HL-60 (cell line): Measurements from ENCODE around the gene ERC2.

Experiments used
- DNase-seq, 2 experiments: peaks; one replicate each; pipeline ENCODE4 v3.0.0-alpha.2; 2010 to 2020; ENCODE audit warnings: low read depth in 1 of 2, low spot score in 1 of 2
- H3K27ac ChIP-seq: fragments of 250-450 bp; sonication (Bioruptor Pico); replicated peaks from 2 replicates; pipeline ENCODE4 v1.5.1; 2020; ENCODE audit warnings: mild to moderate bottlenecking, moderate library complexity
- H3K27me3 ChIP-seq: fragments of 250-450 bp; sonication (Bioruptor Pico); 2 replicates; pipeline ENCODE4 v1.5.1; 2021; ENCODE audit warnings: mild to moderate bottlenecking, moderate library complexity; ENCODE audit not compliant: insufficient read depth, poor library complexity, severe bottlenecking
- H3K4me3 ChIP-seq: replicated peaks from 2 replicates; pipeline ENCODE4 v1.5.1; 2011; ENCODE audit warnings: mild to moderate bottlenecking, control low read depth, low read length; ENCODE audit not compliant: insufficient read depth
- GABPA ChIP-seq: IDR thresholded peaks from 2 replicates; pipeline ENCODE4 v1.6.1; 2012; ENCODE audit warnings: low read depth
- POLR2AphosphoS5 ChIP-seq: IDR thresholded peaks from 2 replicates; pipeline ENCODE4 v1.6.1; 2012; ENCODE audit warnings: low read depth
- SPI1 ChIP-seq: IDR thresholded peaks from 2 replicates; pipeline ENCODE4 v1.6.1; 2012; ENCODE audit warnings: low read depth, mild to moderate bottlenecking, borderline replicate concordance
- TF ChIP-seq, protein P1 (sequence below): IDR thresholded peaks from one replicate; pipeline ENCODE4 v1.5.1; 2011; ENCODE audit warnings: low read length, control low read depth, inconsistent platforms; ENCODE audit not compliant: insufficient read depth
- TF ChIP-seq, protein P2 (sequence below): IDR thresholded peaks from 2 replicates; pipeline ENCODE4 v1.6.1; 2012; ENCODE audit warnings: low read depth; ENCODE audit not compliant: insufficient replicate concordance

Gene ERC2

DNA sequence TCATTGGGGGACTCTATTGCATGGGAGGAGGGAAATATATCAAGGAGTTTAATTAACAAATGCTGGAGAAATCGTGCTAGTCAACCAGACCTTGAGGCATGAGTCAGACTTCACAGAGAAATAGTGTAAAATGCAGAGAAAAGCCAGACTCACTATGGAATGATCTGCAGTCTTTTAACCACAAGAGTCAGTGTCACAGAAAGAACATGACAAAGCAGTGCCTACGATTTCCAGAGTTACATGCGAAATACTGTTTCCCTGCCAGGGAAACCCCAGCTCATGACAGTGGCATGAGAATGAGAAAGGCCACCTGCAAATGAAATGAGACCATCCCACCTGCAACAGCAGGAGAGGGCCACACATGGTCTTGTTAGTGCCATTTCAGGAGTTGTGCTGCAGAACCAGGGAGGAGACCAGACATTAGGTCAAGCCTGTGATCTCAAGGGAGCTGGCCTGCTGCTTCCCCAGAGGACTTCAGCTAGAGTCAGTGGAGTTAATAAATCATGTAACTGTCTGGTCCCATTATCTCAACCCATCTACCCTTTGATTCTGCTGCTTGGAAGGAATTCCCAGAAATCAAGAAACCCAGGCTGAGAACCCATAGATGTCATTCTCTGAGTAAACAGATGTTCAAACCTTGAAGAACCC, 79.0 kb downstream of the ERC2 start:
- TF ChIP-seq POLR2AphosphoS5 (no peak), GABPA (no peak), SPI1 (no peak)
- TF ChIP-seq, protein P1, sequence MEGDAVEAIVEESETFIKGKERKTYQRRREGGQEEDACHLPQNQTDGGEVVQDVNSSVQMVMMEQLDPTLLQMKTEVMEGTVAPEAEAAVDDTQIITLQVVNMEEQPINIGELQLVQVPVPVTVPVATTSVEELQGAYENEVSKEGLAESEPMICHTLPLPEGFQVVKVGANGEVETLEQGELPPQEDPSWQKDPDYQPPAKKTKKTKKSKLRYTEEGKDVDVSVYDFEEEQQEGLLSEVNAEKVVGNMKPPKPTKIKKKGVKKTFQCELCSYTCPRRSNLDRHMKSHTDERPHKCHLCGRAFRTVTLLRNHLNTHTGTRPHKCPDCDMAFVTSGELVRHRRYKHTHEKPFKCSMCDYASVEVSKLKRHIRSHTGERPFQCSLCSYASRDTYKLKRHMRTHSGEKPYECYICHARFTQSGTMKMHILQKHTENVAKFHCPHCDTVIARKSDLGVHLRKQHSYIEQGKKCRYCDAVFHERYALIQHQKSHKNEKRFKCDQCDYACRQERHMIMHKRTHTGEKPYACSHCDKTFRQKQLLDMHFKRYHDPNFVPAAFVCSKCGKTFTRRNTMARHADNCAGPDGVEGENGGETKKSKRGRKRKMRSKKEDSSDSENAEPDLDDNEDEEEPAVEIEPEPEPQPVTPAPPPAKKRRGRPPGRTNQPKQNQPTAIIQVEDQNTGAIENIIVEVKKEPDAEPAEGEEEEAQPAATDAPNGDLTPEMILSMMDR = no peak
- TF ChIP-seq, protein P2, sequence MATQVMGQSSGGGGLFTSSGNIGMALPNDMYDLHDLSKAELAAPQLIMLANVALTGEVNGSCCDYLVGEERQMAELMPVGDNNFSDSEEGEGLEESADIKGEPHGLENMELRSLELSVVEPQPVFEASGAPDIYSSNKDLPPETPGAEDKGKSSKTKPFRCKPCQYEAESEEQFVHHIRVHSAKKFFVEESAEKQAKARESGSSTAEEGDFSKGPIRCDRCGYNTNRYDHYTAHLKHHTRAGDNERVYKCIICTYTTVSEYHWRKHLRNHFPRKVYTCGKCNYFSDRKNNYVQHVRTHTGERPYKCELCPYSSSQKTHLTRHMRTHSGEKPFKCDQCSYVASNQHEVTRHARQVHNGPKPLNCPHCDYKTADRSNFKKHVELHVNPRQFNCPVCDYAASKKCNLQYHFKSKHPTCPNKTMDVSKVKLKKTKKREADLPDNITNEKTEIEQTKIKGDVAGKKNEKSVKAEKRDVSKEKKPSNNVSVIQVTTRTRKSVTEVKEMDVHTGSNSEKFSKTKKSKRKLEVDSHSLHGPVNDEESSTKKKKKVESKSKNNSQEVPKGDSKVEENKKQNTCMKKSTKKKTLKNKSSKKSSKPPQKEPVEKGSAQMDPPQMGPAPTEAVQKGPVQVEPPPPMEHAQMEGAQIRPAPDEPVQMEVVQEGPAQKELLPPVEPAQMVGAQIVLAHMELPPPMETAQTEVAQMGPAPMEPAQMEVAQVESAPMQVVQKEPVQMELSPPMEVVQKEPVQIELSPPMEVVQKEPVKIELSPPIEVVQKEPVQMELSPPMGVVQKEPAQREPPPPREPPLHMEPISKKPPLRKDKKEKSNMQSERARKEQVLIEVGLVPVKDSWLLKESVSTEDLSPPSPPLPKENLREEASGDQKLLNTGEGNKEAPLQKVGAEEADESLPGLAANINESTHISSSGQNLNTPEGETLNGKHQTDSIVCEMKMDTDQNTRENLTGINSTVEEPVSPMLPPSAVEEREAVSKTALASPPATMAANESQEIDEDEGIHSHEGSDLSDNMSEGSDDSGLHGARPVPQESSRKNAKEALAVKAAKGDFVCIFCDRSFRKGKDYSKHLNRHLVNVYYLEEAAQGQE = no peak
- no peaks in the 10 kb centered on the region for H3K27me3 ChIP-seq
- DNase-seq = no peak
- H3K27ac ChIP-seq = no peak overlapping the region
- H3K4me3 ChIP-seq = no peak overlapping the region

DNA sequence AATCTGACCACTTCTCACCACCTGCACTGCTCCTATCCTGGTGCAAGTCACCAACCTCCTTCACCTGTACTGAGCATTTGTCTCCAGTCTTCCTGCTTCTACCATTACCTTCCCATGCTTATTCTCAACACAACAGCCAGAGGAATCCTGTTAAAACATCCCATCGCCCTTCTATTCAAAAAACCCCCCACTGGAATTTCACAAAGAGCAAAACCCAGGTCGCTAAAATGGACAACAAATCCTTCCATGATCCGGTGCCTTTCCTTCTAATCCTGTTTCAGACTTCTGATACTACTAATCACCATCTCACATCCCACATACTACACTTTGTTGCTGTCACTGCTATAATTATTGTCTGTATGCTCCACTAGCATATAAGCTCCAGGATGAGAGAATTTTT, 85.2 kb downstream of the ERC2 start:
- no peak overlapping the region for H3K27ac ChIP-seq
- no peak overlapping the region for H3K4me3 ChIP-seq
- TF ChIP-seq GABPA (no peak), SPI1 (no peak), POLR2AphosphoS5 (no peak)
- TF ChIP-seq, protein P2 = no peak
- TF ChIP-seq, protein P1 = no peak
- DNase-seq = no peak
- H3K27me3 ChIP-seq = peaks cover 4% of the 10 kb centered on the region

DNA sequence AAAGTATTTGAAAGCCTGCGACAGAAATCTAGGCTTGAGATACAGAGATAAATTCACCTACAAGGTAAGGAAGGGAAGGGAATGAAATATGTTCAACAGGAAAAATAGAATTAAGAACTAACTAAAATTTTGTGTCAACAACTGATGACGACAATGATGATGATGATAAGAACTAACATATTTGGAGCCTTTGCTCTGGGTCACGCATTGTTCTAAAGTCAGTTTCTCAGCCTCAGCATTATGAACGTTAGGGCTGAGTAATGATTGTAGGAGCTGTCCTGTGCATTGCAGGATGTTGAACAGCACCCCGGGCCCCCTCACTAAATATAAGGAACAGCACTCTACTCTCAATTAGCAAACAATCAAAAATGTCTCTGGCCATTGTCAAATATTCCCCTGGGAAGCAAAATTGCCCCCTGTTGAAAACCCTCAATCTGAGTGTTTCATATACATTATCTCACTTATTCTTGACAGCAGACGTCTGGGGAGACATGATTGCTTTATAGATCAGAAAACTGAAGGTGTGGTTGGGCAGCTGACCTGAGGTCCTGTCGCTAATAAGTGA, 88.5 kb downstream of the ERC2 start:
- TF ChIP-seq, protein P1 = no peak
- TF ChIP-seq SPI1 (no peak), GABPA (no peak), POLR2AphosphoS5 (no peak)
- TF ChIP-seq, protein P2 = no peak
- Histone ChIP-seq H3K27me3 (peaks cover 4% of the 10 kb centered on the region), H3K27ac (no peak overlapping the region), H3K4me3 (no peak overlapping the region)
- DNase-seq = no peak
